ENCODE results near the gene ZNF677. TPM values are rescaled to one million over a fixed set of nuclear protein-coding genes. Genes with fewer than 3 reads are reported as not detected.
A peak's percentile ranks its signal among the peaks of the same experiment; 100 is the strongest.
"Not testable (repeated sequence)": the region's sequence is repeated elsewhere in the genome, so short reads cannot be mapped to it uniquely, and the experiment has no call there.

The ZNF677 gene
- total RNA-seq, 2 experiments from 2014 or later, result not detected

- Histone ChIP-seq H2AFZ (ENCODE audit: low read length) (no peak overlapping the region), H3K27ac (ENCODE audit: low read depth, low read length, poor library complexity, severe bottlenecking) (no peak overlapping the region), H3K4me3 (ENCODE audit: low read depth, low read length, poor library complexity, severe bottlenecking) (no peak overlapping the region), H3K4me1 (ENCODE audit: insufficient read depth, low read length, poor library complexity, severe bottlenecking) (no peaks in the 10 kb centered on the region), H3K9me3 (ENCODE audit: low read length) (peaks cover 5% of the 10 kb centered on the region; the same call in 1 of the 2 replicates), H3K4me2 (ENCODE audit: low read length) (no peak overlapping the region), H4K20me1 (ENCODE audit: insufficient read depth, low read length) (no peaks in the 10 kb centered on the region), H3K36me3 (ENCODE audit: insufficient read depth, low read length) (no peaks in the 10 kb centered on the region), H3K9me2 (ENCODE audit: insufficient read depth, low read length) (no peaks in the 10 kb centered on the region), H3K79me2 (ENCODE audit: insufficient read depth, low read depth, low read length) (no peaks in the 10 kb centered on the region)
- POLR2A ChIA-PET, result no interaction called here
- BruUV-seq (replicated peaks), result no TSS peak
- no peak for DNase-seq (ENCODE audit: low spot score)
- CTCF ChIA-PET (ENCODE audit: unreplicated experiment), result no interaction called here
- TF ChIP-seq EZH2phosphoT487 (IDR thresholded peaks at IDR 0.05; ENCODE audit: borderline replicate concordance, low read depth, low read length) (no peak), CTCF (conservative IDR thresholded peaks at IDR 0.05; ENCODE audit: low read length) (no peak)
- intact Hi-C loops (cut with micrococcal nuclease; ENCODE audit: unreplicated experiment), result no loop called here
Measured at GRCh38 chr19:53290758-53291549, 36.3 kb upstream of the ZNF677 start.

- ChIA-PET CTCF (ENCODE audit: unreplicated experiment) (no interaction called here), POLR2A (no interaction called here)
- no peak for TF ChIP-seq CTCF (conservative IDR thresholded peaks at IDR 0.05; ENCODE audit: low read length)
- TF ChIP-seq EZH2phosphoT487 (IDR thresholded peaks at IDR 0.05; ENCODE audit: borderline replicate concordance, low read depth, low read length), result no peak
- Histone ChIP-seq H3K36me3 (ENCODE audit: insufficient read depth, low read length) (no peaks in the 10 kb centered on the region), H3K9me3 (ENCODE audit: low read length) (no peaks in the 10 kb centered on the region), H2AFZ (ENCODE audit: low read length) (no peak overlapping the region), H3K4me1 (ENCODE audit: insufficient read depth, low read length, poor library complexity, severe bottlenecking) (no peaks in the 10 kb centered on the region), H3K9me2 (ENCODE audit: insufficient read depth, low read length) (no peaks in the 10 kb centered on the region), H3K4me2 (ENCODE audit: low read length) (no peak overlapping the region), H3K27ac (ENCODE audit: low read depth, low read length, poor library complexity, severe bottlenecking) (no peak overlapping the region), H3K79me2 (ENCODE audit: insufficient read depth, low read depth, low read length) (no peaks in the 10 kb centered on the region), H4K20me1 (ENCODE audit: insufficient read depth, low read length) (no peaks in the 10 kb centered on the region), H3K4me3 (ENCODE audit: low read depth, low read length, poor library complexity, severe bottlenecking) (no peak overlapping the region)
- BruUV-seq (replicated peaks), result no TSS peak
- no peak for DNase-seq (ENCODE audit: low spot score)
- intact Hi-C loops (cut with micrococcal nuclease; ENCODE audit: unreplicated experiment), result no loop called here
Measured at GRCh38 chr19:53285087-53285486, 30.4 kb upstream of the ZNF677 start.

- H3K36me3 ChIP-seq (ENCODE audit: insufficient read depth, low read length); H3K9me2 ChIP-seq (ENCODE audit: insufficient read depth, low read length); H3K4me3 ChIP-seq (ENCODE audit: low read depth, low read length, poor library complexity, severe bottlenecking); POLR2A ChIA-PET; H4K20me1 ChIP-seq (ENCODE audit: insufficient read depth, low read length); intact Hi-C loops (cut with micrococcal nuclease; ENCODE audit: unreplicated experiment); H3K4me2 ChIP-seq (ENCODE audit: low read length); H3K27ac ChIP-seq (ENCODE audit: low read depth, low read length, poor library complexity, severe bottlenecking); H2AFZ ChIP-seq (ENCODE audit: low read length); H3K9me3 ChIP-seq (ENCODE audit: low read length); H3K4me1 ChIP-seq (ENCODE audit: insufficient read depth, low read length, poor library complexity, severe bottlenecking); H3K79me2 ChIP-seq (ENCODE audit: insufficient read depth, low read depth, low read length); BruUV-seq (replicated peaks); DNase-seq (ENCODE audit: low spot score); CTCF ChIA-PET (ENCODE audit: unreplicated experiment): not testable (repeated sequence)
- 0 out of 2 replicates have a peak, but pooled peaks have one; percentile 11 for TF ChIP-seq CTCF (conservative IDR thresholded peaks at IDR 0.05; ENCODE audit: low read length)
Measured at GRCh38 chr19:53281947-53282346, 27.3 kb upstream of the ZNF677 start.
